GM19467 (cell line): Measurements from ENCODE around the gene PHLDA2.
"Not testable (repeated sequence)": the region's sequence is repeated elsewhere in the genome, so short reads cannot be mapped to it uniquely, and the experiment has no call there.

Source experiments
- ATAC-seq: cut with Tn5 transposase; IDR thresholded peaks from one replicate; pipeline ENCODE4 v1.9.1; 2021; ENCODE audit warnings: mild to moderate bottlenecking, moderate library complexity; ENCODE audit not compliant: unreplicated experiment

PHLDA2 gene

GRCh38 chr11:2945757-2946287, 16.6 kb upstream of the PHLDA2 start:
- no peak for ATAC-seq

DNA sequence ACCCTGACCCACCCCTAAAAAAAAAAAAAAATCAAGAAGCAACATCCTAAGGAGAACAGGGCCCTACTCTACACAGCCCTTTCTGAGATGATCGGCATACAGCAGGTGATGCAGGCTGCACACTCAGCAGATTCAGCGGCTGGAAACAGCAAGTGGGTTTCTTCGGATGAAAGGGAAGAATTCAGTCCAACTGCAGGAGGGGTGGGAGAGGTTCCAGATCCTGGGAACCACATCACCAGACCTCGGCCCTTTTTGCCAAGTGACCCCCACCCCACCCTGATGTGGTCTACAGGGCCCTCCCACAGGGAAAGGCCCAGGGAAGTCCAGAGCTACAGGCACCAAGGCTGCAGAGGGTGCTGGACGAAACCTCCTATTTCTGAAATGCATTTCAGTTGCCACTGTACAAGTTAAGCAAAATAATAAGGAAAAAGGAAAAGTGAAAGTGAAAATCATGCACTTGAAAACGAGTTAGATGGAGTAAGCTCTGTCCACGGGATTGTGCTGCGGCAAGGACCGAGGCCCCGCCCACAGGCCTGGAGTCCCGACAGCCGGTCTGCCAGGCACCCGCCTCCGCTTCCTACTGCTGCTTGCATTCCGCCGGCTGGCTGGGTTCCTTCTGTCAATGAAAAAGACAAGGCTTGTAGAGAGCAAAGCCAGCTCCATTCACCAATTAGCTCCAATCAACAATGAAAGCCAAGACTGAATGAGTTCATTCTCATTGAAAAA, 16.0 kb upstream of the PHLDA2 start:
- ATAC-seq = no peak

DNA sequence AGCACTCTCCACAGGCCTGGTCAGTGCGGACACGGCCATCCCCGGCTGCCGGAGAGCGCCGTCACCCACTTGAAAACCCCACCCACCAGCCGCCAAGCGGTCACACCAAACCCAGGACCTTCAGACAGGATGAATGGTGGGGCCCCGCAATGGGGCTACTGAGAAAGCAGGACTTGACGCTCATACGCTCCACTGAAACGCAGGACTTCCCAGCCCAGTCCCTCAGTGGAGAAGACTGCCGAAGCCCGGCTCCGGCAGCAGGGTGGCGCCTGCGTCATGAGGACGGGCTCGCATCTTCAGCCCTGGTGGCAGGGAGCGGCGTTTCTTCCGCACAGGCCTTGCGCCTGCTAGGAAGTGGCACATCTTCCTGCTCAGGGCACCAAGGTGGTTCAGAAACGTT, 15.3 kb upstream of the PHLDA2 start:
- no peak for ATAC-seq

DNA sequence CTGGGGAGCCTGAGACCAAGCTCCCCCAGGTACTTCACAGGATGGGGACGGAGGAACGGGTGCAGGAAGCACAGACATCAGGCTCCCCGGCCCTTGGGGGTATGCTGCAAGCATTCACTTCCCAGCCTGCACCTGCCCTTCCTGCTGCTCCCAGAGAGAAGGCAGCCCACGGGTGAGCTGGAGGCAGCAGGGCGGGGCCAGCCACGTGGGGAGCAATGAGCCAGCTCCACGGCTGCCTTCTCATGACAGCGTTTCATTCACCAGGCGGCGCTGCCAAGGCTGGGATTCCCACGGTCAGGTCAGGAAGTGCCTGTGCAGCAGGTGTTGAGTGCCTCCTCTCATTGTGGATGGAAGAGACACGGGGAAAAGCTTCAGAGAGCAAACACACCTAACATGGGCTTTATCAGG, 14.5 kb upstream of the PHLDA2 start:
- no peak for ATAC-seq

DNA sequence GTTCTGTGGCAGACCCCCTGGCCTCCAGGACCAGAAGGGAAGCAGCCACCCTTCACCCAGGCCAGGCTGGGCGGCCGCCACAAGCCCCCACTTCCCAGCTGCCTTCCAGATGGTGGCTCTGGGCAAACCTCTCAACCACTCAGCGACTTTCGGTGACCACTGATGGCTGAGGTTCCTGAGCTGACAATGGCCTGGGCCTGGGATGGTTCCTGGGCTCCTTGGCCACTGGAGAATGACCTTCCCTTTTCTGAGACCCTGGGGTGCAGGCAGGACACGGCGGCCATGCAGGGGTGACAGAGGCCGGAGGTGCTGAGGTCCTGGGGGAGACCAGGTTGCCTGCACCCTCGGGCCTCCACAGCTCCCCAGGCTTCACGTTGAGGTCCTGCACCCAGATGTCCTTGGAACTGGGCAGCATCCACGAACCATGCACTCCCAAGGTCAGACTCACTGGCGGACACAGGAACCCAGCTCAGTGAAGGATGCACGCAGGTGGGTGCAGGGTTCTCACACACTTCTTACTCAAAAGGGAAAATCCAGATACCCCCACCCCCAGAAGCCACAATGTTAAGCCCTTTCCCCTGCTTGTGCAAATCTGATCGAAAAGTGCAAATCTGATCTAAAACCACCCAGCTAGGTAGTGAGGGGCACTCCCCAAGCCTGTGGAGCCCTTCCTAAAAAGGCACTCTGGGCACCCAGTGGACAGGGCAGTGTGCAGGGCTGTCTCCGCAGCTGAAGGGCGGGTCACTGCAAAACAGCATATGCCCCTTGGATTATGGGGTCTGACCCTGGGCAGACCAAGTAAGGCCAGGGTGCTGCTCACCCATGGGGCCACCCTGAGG, 13.9 kb upstream of the PHLDA2 start:
- ATAC-seq = no peak

DNA sequence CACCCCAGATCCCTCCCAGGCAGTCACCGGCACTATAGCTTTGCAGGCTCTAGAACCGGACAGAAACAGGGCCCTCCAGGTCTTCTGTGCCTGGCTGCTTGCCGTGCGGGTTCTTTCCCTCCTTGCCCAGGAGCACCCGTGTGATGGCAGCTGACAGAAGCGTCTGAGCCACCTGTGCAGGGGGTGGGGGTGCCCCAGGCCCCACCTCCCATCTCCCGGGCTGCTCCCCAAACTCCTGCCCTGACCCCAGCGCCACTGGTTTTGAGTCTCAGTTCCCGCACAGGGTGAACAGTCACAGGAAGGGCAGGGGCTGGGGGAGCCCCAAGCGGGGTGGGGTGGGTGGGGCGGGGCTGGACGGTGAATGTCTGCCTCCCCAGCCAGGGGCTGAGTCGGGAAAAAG, 13.2 kb upstream of the PHLDA2 start:
- no peak for ATAC-seq

- no peak for ATAC-seq
Measured at GRCh38 chr11:2940921-2941821, 12.0 kb upstream of the PHLDA2 start.

DNA sequence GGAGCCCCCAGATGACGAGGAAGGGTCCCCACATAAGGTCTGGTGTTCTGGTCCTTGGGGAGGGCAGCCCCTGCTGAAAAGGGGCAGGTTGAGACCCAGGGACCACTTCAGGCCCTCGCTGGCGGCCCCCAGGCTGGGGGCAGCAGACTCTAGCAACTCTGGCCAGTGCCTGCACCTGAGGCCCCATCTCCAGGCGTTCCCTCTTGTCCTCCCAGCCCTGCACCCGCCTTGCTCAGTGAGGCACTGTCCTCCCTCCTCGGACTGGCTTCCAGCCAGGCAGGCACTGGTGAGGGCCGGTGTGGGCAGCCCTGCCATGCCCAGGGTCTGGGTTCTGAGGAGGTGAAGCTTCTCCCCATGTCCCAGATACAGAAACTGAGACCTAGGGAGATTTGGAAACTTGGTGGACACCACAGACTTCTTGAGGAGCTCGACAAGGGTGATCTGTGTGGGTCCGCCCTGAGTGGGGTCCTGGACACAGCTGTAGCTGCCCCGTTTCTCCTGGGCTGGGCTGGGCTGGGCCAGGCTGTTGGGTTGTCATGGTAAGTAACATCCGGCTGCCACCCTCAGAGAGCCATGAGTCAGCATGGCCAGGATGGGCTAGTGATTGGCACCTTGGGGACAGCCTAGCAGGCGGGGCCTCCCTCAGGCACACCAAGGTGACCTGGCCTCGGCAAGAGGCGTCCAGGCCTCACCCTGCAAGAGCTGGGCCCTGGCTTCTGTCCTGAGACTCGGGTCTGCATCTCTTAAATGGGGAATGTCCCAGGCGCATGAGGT, 11.1 kb upstream of the PHLDA2 start:
- no peak for ATAC-seq

DNA sequence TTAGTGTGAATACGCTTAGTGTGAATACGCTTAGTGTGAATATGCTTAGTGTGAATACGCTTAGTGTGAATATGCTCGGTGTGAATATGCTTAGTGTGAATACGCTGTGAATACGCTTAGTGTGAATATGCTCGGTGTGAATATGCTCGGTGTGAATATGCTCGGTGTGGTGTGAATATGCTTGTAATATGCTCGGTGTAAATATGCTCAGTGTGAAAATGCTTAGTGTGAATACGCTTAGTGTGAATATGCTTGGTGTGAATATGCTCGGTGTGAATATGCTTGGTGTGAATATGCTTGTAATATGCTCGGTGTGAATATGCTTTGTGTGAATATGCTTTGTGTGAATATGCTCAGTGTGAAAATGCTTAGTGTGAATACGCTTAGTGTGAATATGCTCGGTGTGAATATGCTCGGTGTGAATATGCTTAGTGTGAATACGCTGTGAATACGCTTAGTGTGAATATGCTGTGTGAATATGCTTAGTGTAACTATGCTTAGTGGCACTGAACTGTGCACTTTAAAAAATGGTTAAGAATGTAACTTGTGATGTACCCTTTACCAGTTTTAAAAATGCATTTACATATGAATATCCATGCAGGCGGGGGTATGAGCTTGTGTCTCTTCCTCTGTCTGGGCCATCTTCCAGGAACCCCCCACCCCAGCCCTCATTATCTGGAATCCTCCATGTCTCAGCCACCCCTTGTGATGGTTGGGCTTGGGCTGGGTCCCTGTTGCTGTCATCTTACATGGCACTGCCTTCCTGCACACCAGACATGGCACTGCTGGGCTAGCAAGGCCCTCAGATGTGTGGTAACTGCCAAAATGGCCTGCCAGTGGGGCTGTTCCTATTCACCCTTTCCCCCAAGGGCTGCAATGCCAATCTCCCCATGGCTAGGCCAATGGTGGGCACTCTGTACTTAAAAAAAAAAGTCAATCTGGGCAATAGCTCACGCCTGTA, 9.5 kb upstream of the PHLDA2 start:
- ATAC-seq = not testable (repeated sequence)

GRCh38 chr11:2937641-2938457, 8.6 kb upstream of the PHLDA2 start:
- ATAC-seq = not testable (repeated sequence)

DNA sequence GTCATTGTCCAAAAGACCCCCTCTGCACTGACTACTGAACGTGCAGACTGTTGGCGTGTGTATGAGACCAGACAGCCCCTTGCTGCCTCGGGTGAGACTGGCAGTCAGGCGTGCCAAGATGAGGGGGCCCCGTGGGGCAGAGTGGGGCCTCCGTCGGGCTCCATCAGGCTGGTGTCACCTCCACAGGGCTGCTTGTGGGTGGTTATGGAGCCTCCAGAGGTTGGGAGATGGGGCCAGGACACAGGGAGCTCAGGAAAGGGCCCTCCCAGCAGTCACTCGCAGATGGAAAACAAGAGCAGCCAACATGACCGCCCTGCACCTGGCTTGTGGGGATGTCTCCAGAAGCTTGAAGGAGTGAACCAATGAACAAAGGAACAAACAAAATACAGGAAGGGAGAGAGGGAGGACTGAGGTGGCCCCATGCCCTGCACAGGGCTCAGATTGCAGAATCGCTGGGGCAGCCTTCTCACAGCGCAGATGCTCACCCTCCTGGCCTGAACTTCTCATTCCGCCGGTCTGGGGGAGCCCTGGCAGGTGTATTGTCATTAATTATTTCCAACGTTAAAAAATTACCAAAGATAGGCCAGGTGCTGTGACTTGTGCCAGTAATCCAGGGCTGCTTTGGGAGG, 5.5 kb upstream of the PHLDA2 start:
- no peak for ATAC-seq

DNA sequence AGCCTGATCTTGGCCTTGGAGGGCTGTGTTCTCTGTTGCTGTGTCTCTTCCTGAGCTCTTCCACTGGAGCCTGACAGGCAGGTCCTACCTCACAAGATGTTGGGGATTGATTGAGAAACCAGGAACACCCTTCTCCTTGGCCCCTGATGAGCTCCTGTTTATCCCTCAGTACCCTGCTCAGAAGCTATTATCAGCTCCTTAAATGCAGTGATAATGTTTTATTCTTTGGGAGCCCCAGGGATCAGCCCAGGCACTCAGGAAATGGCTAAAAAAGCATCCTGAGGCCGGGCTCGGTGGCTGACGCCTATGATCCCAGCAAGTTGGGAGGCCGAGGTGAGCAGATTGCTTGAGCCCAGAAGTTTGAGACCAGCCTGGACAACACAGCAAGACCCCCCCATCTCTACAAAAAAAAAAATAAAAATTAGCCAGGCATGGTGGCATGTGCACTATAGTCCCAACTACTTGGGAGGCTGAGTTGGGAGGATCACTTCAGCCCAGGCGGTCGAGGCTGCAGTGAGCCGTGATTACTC, 4.9 kb upstream of the PHLDA2 start:
- no peak for ATAC-seq

- ATAC-seq = no peak
Measured at GRCh38 chr11:2933375-2934020, 4.3 kb upstream of the PHLDA2 start.

GRCh38 chr11:2932850-2933251, 3.6 kb upstream of the PHLDA2 start:
- no peak for ATAC-seq

DNA sequence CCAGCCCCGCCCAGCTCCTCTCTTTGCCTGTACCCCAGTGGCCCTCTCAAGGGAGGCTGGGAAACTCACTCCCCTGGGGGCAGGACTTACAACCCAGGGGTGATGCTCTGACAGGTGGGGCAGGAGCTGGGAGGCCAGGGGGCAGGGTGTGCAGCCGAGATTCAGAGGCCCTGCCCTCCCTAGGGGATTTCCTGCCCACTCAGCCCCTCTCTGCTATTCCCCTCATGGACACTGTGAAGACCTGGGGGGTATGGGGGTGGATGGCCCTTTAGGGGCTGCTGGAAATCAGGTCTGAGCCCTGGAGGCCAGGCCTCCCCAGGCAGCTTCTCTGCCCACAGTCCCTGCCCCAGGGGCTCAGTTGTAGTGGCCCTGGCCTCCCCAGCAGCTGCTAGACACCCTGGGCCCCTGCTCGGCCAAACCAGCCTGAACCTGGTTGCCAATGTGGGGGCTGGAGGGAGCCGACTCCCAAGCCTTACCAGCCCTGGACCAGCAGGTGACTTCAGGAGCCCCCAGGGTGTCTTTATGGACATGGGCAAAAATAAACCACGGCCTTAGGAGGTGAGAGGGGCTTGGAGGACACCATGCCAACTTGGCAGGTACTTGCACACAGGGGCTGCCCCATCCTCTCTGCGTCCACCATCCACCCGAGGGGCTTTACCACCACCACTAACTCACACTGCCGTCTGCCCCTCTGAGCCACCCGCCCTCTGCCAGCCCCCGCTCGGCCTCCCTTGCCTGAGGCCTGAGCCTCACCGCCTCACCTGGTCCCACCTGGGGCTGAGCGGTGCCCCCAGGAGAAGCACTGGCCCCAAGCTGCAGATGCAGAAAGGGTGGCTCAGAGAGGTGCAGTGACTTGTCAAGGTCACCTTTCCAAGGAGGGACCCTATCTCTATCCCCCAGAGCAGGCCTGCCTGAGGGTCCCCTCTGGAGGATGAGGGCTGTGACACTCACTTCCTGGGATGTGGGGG, 2.8 kb upstream of the PHLDA2 start:
- no peak for ATAC-seq

- no peak for ATAC-seq
Measured at GRCh38 chr11:2931420-2931746, 2.2 kb upstream of the PHLDA2 start.
